Measurements from ENCODE around the gene OR2AT4.
A peak's percentile ranks its signal among the peaks of the same experiment; 100 is the strongest.

OR2AT4 gene

GRCh38 chr11:75141166-75141565 lies 44.5 kb upstream of the OR2AT4 start:
- DNase-seq (ENCODE audit: low read depth), result no peak
- TF ChIP-seq CTCF (conservative IDR thresholded peaks at IDR 0.05; ENCODE audit: low read depth, low read length), result no peak
- H3K4me3 ChIP-seq (ENCODE audit: low read length), result no peak overlapping the region

- DNase-seq (ENCODE audit: low read depth), result no peak
Measured at GRCh38 chr11:75140269-75141138, 43.8 kb upstream of the OR2AT4 start.

GRCh38 chr11:75135651-75136050 lies 39.0 kb upstream of the OR2AT4 start:
- TF ChIP-seq CTCF (conservative IDR thresholded peaks at IDR 0.05; ENCODE audit: low read depth, low read length), result no peak
- DNase-seq (ENCODE audit: low read depth), result no peak
- no peak overlapping the region for H3K4me3 ChIP-seq (ENCODE audit: low read length)

More at GRCh38 chr11:75140269-75141138, 43.8 kb upstream of the OR2AT4 start:
- peak; percentile 94 for TF ChIP-seq CTCF (conservative IDR thresholded peaks at IDR 0.05; ENCODE audit: low read depth, low read length)
- H3K4me3 ChIP-seq (ENCODE audit: low read length), result no peak overlapping the region

GRCh38 chr11:75135021-75135650 lies 38.5 kb upstream of the OR2AT4 start:
- no peak for DNase-seq (ENCODE audit: low read depth)
- no peak for TF ChIP-seq CTCF (conservative IDR thresholded peaks at IDR 0.05; ENCODE audit: low read depth, low read length)
- H3K4me3 ChIP-seq (ENCODE audit: low read length), result no peak overlapping the region

- TF ChIP-seq CTCF (conservative IDR thresholded peaks at IDR 0.05; ENCODE audit: low read depth, low read length), result no peak
- H3K4me3 ChIP-seq (ENCODE audit: low read length), result no peak overlapping the region
- no peak for DNase-seq (ENCODE audit: low read depth)
Measured at GRCh38 chr11:75133976-75134375, 37.3 kb upstream of the OR2AT4 start.

GRCh38 chr11:75132080-75132479 lies 35.4 kb upstream of the OR2AT4 start:
- no peak overlapping the region for H3K4me3 ChIP-seq (ENCODE audit: low read length)
- no peak for DNase-seq (ENCODE audit: low read depth)
- no peak for TF ChIP-seq CTCF (conservative IDR thresholded peaks at IDR 0.05; ENCODE audit: low read depth, low read length)

GRCh38 chr11:75126564-75126963 lies 29.9 kb upstream of the OR2AT4 start:
- TF ChIP-seq CTCF (conservative IDR thresholded peaks at IDR 0.05; ENCODE audit: low read depth, low read length), result no peak
- no peak overlapping the region for H3K4me3 ChIP-seq (ENCODE audit: low read length)
- no peak for DNase-seq (ENCODE audit: low read depth)
